Stomach smooth muscle (tissue), 2 donors: ENCODE data around the gene HBG1.

Source experiments
- H3K27ac ChIP-seq: one replicate; pipeline ENCODE4 v1.7.0; 2013; ENCODE audit warnings: mild to moderate bottlenecking, low read length, inconsistent platforms
- H3K27me3 ChIP-seq, 2 donors: one replicate each; pipeline ENCODE4 v1.7.0; 2013; ENCODE audit warnings: low read length in 2 of 2; ENCODE audit not compliant: insufficient read depth in 2 of 2, control insufficient read depth in 1 of 2
- H3K36me3 ChIP-seq, 2 donors: one replicate each; pipeline ENCODE4 v1.7.0; 2013; ENCODE audit warnings: low read length in 2 of 2; ENCODE audit not compliant: control insufficient read depth in 2 of 2, insufficient read depth in 2 of 2
- H3K4me1 ChIP-seq: one replicate; pipeline ENCODE4 v1.7.0; 2013; ENCODE audit warnings: low read length; ENCODE audit not compliant: control insufficient read depth, insufficient read depth
- H3K4me3 ChIP-seq, 2 donors: one replicate each; pipeline ENCODE4 v1.7.0; 2013; ENCODE audit warnings: low read length in 2 of 2
- H3K9ac ChIP-seq, 2 donors: one replicate each; pipeline ENCODE4 v1.7.0; 2013; ENCODE audit warnings: low read length in 2 of 2, mild to moderate bottlenecking in 1 of 2
- H3K9me3 ChIP-seq, 2 donors: one replicate each; pipeline ENCODE4 v1.7.0; 2013; ENCODE audit warnings: low read length in 2 of 2; ENCODE audit not compliant: control insufficient read depth in 2 of 2
- donor health status: healthy.
- donor health status: Pancreatic carcinoma.

The HBG1 gene

DNA sequence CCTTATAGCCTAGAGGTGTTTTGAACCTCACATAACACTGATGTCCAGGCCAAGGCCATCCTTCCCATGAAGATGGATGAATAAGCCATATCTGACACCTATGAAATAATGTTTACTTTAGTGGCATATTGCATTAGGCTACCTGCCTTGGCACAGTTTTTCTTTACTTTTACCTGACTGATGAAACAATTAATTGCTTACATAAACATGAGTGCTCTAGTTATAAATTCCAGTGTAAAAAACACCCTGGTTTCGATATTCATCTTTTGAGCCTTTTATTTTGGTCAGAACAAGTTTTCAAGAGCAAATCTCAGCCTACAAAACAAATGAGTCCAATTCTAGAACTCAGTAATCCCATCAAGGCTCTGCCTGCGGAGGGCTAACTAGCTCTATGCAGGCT is 27.0 kb upstream of the HBG1 start:
- Histone ChIP-seq H3K4me1 (no peaks in the 10 kb centered on the region), H3K27ac (no peak overlapping the region), H3K9me3 (no peaks in the 10 kb centered on the region), H3K4me3 (no peak overlapping the region), H3K9ac (no peak overlapping the region), H3K27me3 (no peaks in the 10 kb centered on the region), H3K36me3 (no peaks in the 10 kb centered on the region)

DNA sequence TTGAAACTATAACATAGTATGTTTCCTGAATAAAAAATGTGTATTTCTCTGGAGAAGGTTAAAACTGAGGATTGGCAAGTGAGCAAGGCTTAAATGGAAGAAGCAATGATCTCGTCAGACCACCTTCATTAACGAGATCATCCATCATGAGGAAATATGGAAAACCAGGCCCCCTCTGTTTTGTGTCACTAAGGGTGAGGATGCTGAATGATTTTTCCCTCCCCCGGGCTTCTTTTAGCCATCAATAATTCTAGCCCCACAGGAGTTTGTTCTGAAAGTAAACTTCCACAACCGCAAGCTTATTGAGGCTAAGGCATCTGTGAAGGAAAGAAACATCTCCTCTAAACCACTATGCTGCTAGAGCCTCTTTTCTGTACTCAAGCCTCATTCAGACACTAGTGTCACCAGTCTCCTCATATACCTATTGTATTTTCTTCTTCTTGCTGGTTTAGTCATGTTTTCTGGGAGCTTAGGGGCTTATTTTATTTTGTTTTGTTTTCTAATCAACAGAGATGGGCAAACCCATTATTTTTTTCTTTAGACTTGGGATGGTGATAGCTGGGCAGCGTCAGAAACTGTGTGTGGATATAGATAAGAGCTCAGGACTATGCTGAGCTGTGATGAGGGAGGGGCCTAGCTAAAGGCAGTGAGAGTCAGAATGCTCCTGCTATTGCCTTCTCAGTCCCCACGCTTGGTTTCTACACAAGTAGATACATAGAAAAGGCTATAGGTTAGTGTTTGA is 25.9 kb upstream of the HBG1 start:
- Histone ChIP-seq H3K27ac (no peak overlapping the region), H3K36me3 (no peaks in the 10 kb centered on the region), H3K4me3 (no peak overlapping the region), H3K9me3 (no peaks in the 10 kb centered on the region), H3K4me1 (no peaks in the 10 kb centered on the region), H3K27me3 (no peaks in the 10 kb centered on the region), H3K9ac (no peak overlapping the region)

DNA sequence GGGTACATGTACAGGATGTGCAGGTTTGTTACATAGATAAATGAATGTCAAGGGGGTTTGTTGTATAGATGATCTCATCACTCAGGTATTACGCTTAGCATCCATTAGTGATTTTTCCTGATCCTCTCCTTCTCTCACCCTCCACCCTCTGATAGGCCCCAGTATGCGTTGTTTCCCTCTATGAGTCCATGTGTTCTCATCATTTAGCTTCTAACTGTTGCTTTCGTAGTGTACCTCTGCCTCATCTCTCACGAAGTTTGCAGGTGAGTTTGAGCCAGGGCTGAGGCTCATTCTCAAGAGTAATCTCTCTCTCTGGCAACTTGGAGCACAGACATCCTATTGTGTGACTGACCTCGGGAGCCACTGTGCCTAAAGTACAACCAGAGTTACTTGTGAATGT is 24.7 kb upstream of the HBG1 start:
- Histone ChIP-seq H3K27me3 (no peaks in the 10 kb centered on the region), H3K4me1 (no peaks in the 10 kb centered on the region), H3K9ac (no peak overlapping the region)

DNA sequence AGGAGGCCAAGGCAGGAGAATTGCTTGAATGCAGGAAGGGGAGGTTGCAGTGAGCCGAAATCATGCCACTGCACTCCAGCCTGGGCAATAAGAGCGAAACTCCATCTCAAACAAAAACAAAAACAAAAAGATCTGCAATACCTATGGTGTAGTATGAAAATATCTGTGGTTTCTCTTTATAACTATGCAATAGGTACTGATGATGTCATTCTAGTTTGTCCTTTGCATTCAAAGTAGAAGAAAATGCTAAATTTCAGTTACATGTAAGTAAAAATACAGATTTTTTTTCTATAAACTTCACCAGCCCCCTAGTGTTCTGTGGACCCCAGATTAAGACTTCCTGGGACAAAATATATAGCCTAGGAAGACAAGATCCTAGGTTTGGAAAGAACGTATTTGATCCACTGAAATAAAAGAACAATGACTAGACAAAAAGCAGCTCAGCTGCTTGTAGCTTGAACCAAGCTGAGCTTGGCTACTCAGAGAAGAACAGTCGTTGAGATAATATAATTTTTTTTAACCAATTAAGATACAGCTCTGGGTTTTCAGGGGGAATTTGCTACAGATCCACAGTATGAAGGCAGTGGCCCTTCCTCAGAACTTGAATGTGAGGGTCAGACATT is 22.8 kb upstream of the HBG1 start:
- H3K9me3 ChIP-seq, result no peaks in the 10 kb centered on the region
- H3K4me3 ChIP-seq, result no peak overlapping the region
- no peaks in the 10 kb centered on the region for H3K36me3 ChIP-seq
- no peaks in the 10 kb centered on the region for H3K27me3 ChIP-seq
- H3K4me1 ChIP-seq, result no peaks in the 10 kb centered on the region
- no peak overlapping the region for H3K9ac ChIP-seq
- no peak overlapping the region for H3K27ac ChIP-seq

More for the DNA sequence above, 24.7 kb upstream of the HBG1 start:
- Histone ChIP-seq H3K9me3 (no peaks in the 10 kb centered on the region), H3K36me3 (no peaks in the 10 kb centered on the region), H3K4me3 (no peak overlapping the region), H3K27ac (no peak overlapping the region)

DNA sequence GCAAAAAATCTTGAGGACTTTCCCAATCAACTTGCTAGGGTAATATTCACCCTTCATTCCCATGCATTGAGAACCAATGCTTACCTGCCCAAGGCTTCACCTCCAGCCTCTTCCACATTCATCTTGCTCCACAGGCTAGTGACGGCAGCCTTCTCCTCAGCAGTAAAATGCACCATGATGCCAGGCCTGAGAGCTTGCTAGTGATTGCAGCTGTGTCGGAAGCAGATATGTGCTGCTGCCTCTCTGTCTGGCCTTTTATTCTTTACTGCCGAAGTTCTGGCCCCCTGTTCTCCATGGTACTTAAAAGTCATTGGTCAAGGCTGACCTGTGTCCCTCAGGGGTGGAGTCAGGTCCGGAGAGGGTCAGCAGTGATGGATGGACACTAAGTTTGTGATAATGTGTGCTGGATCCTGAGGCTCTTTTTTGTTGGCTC is 20.1 kb upstream of the HBG1 start, which contains the start of gene HBE1:
Gene HBE1, minus strand, starts transcription at position 231 of the 433 bp plus-strand sequence. Its CDS starts 55 bp downstream, at position 176.
- Histone ChIP-seq H3K36me3 (no peaks in the 10 kb centered on the region), H3K9ac (no peak within 1 kb of the TSS), H3K9me3 (no peaks in the 10 kb centered on the region), H3K27ac (no peak within 1 kb of the TSS), H3K4me1 (no peaks in the 10 kb centered on the region), H3K27me3 (no peaks in the 10 kb centered on the region), H3K4me3 (no peak within 1 kb of the TSS)

DNA sequence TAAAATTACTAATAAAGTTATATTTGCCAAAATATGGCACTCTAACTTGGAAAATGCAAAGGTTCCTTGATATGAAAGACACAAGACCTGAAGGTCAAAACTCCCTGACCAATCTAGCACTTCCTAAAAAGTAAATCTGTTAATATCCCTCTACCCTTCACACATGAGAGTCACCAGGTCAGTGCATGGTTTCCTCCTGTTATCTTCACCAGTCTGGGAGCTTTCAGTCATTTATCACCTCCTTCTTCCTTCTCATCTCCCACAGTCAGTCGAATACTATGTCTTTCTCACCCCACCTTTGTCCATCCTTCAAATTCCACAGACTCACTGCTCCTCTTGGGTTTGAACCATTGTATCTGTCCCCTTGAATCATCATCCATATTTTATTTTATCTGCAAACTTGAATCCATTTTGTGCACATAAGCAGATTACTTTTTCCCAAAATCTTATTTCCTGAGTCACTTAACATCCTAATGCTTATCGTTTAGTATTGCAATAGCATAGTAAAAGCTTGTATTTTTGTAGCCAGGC is 17.4 kb upstream of the HBG1 start:
- Histone ChIP-seq H3K9me3 (no peaks in the 10 kb centered on the region), H3K36me3 (no peaks in the 10 kb centered on the region), H3K4me1 (no peaks in the 10 kb centered on the region), H3K27ac (no peak overlapping the region), H3K9ac (no peak overlapping the region), H3K27me3 (no peaks in the 10 kb centered on the region), H3K4me3 (no peak overlapping the region)

DNA sequence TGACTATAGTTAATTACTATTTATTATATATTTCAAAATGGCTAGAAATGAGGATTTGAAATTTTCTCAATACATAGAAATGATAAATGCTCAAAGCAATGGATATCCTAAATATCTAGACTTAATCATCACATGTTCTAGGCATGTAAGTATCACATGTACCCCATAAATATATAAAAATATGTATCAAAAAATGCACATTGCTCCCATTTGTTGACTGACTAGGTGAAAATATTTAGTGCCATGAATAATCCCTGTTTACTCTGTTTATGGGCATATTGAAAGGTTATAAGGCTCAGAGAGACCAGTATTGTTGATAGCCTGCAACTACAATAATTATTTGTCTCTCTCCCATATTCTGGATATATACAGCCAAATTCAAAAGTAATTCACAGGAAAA is 17.0 kb upstream of the HBG1 start:
- no peaks in the 10 kb centered on the region for H3K27me3 ChIP-seq
- H3K36me3 ChIP-seq, result no peaks in the 10 kb centered on the region
- H3K4me1 ChIP-seq, result no peaks in the 10 kb centered on the region
- H3K9me3 ChIP-seq, result no peaks in the 10 kb centered on the region
- H3K9ac ChIP-seq, result no peak overlapping the region
- H3K27ac ChIP-seq, result no peak overlapping the region
- no peak overlapping the region for H3K4me3 ChIP-seq

DNA sequence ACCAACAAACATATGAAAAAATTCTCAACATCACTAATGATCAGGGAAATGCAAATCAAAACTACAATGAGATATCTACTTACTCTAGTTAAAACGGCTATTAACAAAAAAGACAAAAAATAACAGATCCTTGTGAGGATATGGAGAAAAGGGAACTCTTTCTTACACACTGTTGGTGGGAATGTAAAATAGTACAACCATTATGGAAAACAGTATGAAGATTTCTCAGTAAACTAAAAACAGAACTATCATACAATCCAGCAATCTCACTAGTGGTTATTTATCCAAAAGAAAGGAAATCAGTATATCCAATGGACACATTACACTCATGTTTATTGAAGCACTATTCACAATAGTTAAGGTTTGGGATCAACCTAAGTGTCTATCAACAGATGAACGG is 16.2 kb upstream of the HBG1 start:
- no peaks in the 10 kb centered on the region for H3K36me3 ChIP-seq

DNA sequence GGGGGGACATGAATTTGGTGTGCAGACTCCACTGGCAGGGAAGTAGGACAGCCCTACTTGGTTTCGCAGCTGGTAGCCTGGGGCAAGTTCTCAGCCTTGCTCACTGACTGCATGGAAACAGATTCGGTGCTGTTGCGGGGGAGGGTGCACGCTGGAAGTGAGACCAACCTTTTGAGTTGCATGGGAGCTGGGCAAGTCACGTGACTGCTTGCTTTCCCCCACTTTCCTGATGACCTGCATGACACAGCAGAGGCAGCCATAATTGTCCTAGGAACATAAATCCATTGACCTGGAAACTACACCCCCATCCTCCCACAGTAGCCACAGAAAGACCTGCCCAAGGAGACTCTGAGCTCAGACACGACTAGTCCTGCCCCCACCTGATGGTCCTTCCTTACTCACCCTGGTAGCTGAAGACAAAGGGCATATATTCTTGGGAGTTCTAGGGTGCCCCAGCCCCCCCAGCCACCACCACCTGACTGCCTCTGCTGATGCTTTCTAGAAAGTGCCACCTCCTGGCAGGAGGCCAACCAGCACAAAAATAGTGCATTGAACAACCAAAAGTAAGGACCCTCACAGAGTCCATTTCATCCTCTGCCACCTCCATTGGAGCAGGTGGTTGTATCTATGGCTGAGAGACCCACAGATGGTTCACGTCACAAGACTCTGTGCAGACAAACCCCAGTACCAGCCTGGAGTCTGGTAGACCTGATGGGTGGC is 9.0 kb upstream of the HBG1 start:
- Histone ChIP-seq H3K9me3 (peaks cover 0 to 3% of the 10 kb centered on the region in 2 donors), H3K4me3 (no peak overlapping the region), H3K27ac (no peak overlapping the region), H3K36me3 (no peaks in the 10 kb centered on the region), H3K4me1 (no peaks in the 10 kb centered on the region), H3K9ac (no peak overlapping the region), H3K27me3 (no peaks in the 10 kb centered on the region)

More for the DNA sequence above, 16.2 kb upstream of the HBG1 start:
- Histone ChIP-seq H3K4me3 (no peak overlapping the region), H3K9me3 (peaks cover 0 to under 1% of the 10 kb centered on the region in 2 donors), H3K27me3 (no peaks in the 10 kb centered on the region), H3K9ac (no peak overlapping the region), H3K4me1 (no peaks in the 10 kb centered on the region), H3K27ac (no peak overlapping the region)

DNA sequence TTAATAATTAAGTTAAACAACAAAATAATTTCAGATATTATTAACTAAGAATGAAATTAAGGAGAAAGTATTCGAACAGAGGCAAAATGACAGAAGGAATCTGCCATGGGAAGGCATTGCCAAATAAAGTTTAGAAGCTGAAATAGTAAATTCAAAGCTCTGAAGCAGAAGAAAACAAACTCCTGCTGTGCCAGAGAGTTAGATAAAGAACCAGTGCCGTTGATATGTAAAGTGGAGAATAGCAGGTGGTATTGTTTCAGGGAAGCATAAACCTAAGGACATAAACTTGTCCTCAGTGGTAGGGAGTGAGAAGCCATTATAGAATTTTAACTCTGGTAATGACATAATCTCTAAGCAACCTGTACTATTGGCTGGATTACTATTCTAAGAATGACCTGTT is 7.6 kb upstream of the HBG1 start:
- H3K27ac ChIP-seq, result no peak overlapping the region
- no peak overlapping the region for H3K9ac ChIP-seq
- H3K4me3 ChIP-seq, result no peak overlapping the region
- peaks cover 0 to 3% of the 10 kb centered on the region in 2 donors for H3K9me3 ChIP-seq
- H3K36me3 ChIP-seq, result no peaks in the 10 kb centered on the region
- H3K27me3 ChIP-seq, result no peaks in the 10 kb centered on the region
- H3K4me1 ChIP-seq, result no peaks in the 10 kb centered on the region
